Tibial nerve (tissue), 3 donors: ENCODE measurements around the gene GPR62.

Source experiments
- CTCF ChIP-seq, 5 experiments: fragments of 200-600 bp in 3 of 5; fragments of 450-650 bp in 2 of 5; sonication (generic) in 3 of 5; IDR thresholded peaks; one replicate each; pipeline ENCODE4 v1.5.1; 2016 to 2019; ENCODE audit warnings: antibody characterized with exemption in 5 of 5, mild to moderate bottlenecking in 3 of 5, moderate library complexity in 2 of 5
- POLR2A ChIP-seq, 2 donors: fragments of 450-650 bp; IDR thresholded peaks; one replicate each; pipeline ENCODE4 v1.6.1; 2017; ENCODE audit warnings: antibody characterized with exemption in 2 of 2, mild to moderate bottlenecking in 2 of 2, moderate library complexity in 2 of 2

- TF ChIP-seq CTCF (IDR thresholded peaks at IDR 0.05) = no peak
- TF ChIP-seq POLR2A (IDR thresholded peaks at IDR 0.05) = no peak
Measured at GRCh38 chr3:51937611-51938450, 17.4 kb upstream of the GPR62 start.
